PC-3 (cell line): ENCODE data around the gene PLEKHA1.

Experiments used
- EZH2 ChIP-seq: fragments of 300-600 bp; sonication (generic); IDR thresholded peaks from one replicate; pipeline ENCODE4 v1.6.1; 2017; ENCODE audit warnings: antibody characterized with exemption, mild to moderate bottlenecking, low read length; ENCODE audit not compliant: unreplicated experiment
- EZH2phosphoT487 ChIP-seq: fragments of 300-600 bp; sonication (generic); IDR thresholded peaks from 2 replicates; pipeline ENCODE4 v1.6.1; 2018; ENCODE audit warnings: mild to moderate bottlenecking, antibody characterized with exemption, low read length, borderline replicate concordance
- TF ChIP-seq, protein P1 (sequence below): fragments of 300-600 bp; sonication (generic); conservative IDR thresholded peaks from 2 replicates; pipeline ENCODE4 v1.5.1; 2017; ENCODE audit warnings: antibody characterized with exemption, low read depth, mild to moderate bottlenecking, low read length

- TF ChIP-seq, protein P1, sequence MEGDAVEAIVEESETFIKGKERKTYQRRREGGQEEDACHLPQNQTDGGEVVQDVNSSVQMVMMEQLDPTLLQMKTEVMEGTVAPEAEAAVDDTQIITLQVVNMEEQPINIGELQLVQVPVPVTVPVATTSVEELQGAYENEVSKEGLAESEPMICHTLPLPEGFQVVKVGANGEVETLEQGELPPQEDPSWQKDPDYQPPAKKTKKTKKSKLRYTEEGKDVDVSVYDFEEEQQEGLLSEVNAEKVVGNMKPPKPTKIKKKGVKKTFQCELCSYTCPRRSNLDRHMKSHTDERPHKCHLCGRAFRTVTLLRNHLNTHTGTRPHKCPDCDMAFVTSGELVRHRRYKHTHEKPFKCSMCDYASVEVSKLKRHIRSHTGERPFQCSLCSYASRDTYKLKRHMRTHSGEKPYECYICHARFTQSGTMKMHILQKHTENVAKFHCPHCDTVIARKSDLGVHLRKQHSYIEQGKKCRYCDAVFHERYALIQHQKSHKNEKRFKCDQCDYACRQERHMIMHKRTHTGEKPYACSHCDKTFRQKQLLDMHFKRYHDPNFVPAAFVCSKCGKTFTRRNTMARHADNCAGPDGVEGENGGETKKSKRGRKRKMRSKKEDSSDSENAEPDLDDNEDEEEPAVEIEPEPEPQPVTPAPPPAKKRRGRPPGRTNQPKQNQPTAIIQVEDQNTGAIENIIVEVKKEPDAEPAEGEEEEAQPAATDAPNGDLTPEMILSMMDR, result no peak
- TF ChIP-seq EZH2 (no peak), EZH2phosphoT487 (no peak)
These were observed 5.0 kb downstream of the PLEKHA1 start for GRCh38 chr10:122379537-122379936.
